Gastroesophageal sphincter (tissue), 3 donors: ENCODE results near the gene GLB1L2.

ENCODE experiments used
- EP300 ChIP-seq: sonication (generic); formaldehyde crosslinking; IDR thresholded peaks from one replicate; pipeline ENCODE4 v1.6.1; 2017; ENCODE audit warnings: antibody characterized with exemption, mild to moderate bottlenecking
- POLR2AphosphoS5 ChIP-seq: sonication (generic); formaldehyde crosslinking; IDR thresholded peaks from one replicate; pipeline ENCODE4 v1.6.1; 2017; ENCODE audit warnings: antibody characterized with exemption
- TF ChIP-seq, protein P1 (sequence below), 4 experiments: fragments of 200-600 bp in 2 of 4; fragments of 450-650 bp in 2 of 4; sonication (generic) in 1 of 4; IDR thresholded peaks; one replicate each; pipeline ENCODE4 v1.5.1; 2017 to 2019; ENCODE audit warnings: antibody characterized with exemption in 4 of 4, mild to moderate bottlenecking in 2 of 4, moderate library complexity in 2 of 4

DNA sequence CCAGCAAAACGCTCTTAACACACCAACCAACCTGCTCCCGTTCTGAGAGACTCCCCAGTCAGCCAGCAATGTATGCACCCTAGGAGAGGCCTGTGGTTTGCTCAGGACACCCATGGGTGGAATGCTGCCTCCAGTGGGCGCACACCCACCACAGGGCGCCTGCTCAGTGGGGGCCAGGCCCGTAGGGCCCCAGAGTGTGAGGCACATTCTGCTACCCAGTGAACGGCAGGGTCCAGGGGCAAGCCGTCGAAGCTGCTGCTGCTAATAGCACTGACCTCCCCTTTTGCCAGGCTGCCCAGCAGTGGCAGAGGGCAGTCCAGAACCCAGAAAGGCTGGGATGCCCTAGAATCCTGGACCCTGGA is 67.5 kb downstream of the GLB1L2 start:
- TF ChIP-seq, protein P1, sequence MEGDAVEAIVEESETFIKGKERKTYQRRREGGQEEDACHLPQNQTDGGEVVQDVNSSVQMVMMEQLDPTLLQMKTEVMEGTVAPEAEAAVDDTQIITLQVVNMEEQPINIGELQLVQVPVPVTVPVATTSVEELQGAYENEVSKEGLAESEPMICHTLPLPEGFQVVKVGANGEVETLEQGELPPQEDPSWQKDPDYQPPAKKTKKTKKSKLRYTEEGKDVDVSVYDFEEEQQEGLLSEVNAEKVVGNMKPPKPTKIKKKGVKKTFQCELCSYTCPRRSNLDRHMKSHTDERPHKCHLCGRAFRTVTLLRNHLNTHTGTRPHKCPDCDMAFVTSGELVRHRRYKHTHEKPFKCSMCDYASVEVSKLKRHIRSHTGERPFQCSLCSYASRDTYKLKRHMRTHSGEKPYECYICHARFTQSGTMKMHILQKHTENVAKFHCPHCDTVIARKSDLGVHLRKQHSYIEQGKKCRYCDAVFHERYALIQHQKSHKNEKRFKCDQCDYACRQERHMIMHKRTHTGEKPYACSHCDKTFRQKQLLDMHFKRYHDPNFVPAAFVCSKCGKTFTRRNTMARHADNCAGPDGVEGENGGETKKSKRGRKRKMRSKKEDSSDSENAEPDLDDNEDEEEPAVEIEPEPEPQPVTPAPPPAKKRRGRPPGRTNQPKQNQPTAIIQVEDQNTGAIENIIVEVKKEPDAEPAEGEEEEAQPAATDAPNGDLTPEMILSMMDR (IDR thresholded peaks at IDR 0.05): no peak
- no peak for TF ChIP-seq POLR2AphosphoS5
- TF ChIP-seq EP300: no peak
